HL-60 (cell line): Measurements from ENCODE around the gene SHF.

Source experiments
- DNase-seq, 2 experiments: peaks; one replicate each; pipeline ENCODE4 v3.0.0-alpha.2; 2010 to 2020; ENCODE audit warnings: low read depth in 1 of 2, low spot score in 1 of 2
- H3K27ac ChIP-seq: fragments of 250-450 bp; sonication (Bioruptor Pico); replicated peaks from 2 replicates; pipeline ENCODE4 v1.5.1; 2020; ENCODE audit warnings: mild to moderate bottlenecking, moderate library complexity
- H3K27me3 ChIP-seq: fragments of 250-450 bp; sonication (Bioruptor Pico); 2 replicates; pipeline ENCODE4 v1.5.1; 2021; ENCODE audit warnings: mild to moderate bottlenecking, moderate library complexity; ENCODE audit not compliant: insufficient read depth, poor library complexity, severe bottlenecking
- H3K4me3 ChIP-seq: replicated peaks from 2 replicates; pipeline ENCODE4 v1.5.1; 2011; ENCODE audit warnings: mild to moderate bottlenecking, control low read depth, low read length; ENCODE audit not compliant: insufficient read depth
- GABPA ChIP-seq: IDR thresholded peaks from 2 replicates; pipeline ENCODE4 v1.6.1; 2012; ENCODE audit warnings: low read depth
- POLR2AphosphoS5 ChIP-seq: IDR thresholded peaks from 2 replicates; pipeline ENCODE4 v1.6.1; 2012; ENCODE audit warnings: low read depth
- SPI1 ChIP-seq: IDR thresholded peaks from 2 replicates; pipeline ENCODE4 v1.6.1; 2012; ENCODE audit warnings: low read depth, mild to moderate bottlenecking, borderline replicate concordance
- TF ChIP-seq, protein P1 (sequence below): IDR thresholded peaks from 2 replicates; pipeline ENCODE4 v1.6.1; 2012; ENCODE audit warnings: low read depth; ENCODE audit not compliant: insufficient replicate concordance
- TF ChIP-seq, protein P2 (sequence below): IDR thresholded peaks from one replicate; pipeline ENCODE4 v1.5.1; 2011; ENCODE audit warnings: low read length, control low read depth, inconsistent platforms; ENCODE audit not compliant: insufficient read depth

SHF gene

DNA sequence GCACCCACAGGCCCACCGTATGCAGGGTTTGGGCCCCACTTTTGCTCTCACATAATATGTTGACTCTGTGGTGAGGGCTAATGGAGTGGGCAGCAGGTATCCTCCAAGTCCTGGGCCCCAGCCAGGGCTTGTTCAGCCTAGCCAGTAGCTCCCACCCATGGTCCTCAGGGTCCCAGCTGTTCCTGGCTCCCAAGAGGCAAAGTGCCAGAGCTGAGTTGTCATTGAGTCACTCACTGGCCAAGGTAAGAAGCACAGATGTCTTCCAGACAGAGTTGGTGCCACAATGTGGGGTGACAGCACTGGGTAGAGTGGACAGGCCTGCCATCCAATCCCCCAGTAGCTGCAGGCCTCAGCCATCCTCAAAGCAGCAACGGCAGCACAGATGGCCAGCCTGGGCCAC lies 4.3 kb downstream of the SHF start:
- Histone ChIP-seq H3K27ac (no peak overlapping the region), H3K27me3 (peaks cover 12% of the 10 kb centered on the region), H3K4me3 (no peak overlapping the region)
- TF ChIP-seq SPI1 (no peak), POLR2AphosphoS5 (no peak), GABPA (no peak)
- TF ChIP-seq, protein P1, sequence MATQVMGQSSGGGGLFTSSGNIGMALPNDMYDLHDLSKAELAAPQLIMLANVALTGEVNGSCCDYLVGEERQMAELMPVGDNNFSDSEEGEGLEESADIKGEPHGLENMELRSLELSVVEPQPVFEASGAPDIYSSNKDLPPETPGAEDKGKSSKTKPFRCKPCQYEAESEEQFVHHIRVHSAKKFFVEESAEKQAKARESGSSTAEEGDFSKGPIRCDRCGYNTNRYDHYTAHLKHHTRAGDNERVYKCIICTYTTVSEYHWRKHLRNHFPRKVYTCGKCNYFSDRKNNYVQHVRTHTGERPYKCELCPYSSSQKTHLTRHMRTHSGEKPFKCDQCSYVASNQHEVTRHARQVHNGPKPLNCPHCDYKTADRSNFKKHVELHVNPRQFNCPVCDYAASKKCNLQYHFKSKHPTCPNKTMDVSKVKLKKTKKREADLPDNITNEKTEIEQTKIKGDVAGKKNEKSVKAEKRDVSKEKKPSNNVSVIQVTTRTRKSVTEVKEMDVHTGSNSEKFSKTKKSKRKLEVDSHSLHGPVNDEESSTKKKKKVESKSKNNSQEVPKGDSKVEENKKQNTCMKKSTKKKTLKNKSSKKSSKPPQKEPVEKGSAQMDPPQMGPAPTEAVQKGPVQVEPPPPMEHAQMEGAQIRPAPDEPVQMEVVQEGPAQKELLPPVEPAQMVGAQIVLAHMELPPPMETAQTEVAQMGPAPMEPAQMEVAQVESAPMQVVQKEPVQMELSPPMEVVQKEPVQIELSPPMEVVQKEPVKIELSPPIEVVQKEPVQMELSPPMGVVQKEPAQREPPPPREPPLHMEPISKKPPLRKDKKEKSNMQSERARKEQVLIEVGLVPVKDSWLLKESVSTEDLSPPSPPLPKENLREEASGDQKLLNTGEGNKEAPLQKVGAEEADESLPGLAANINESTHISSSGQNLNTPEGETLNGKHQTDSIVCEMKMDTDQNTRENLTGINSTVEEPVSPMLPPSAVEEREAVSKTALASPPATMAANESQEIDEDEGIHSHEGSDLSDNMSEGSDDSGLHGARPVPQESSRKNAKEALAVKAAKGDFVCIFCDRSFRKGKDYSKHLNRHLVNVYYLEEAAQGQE = no peak
- TF ChIP-seq, protein P2, sequence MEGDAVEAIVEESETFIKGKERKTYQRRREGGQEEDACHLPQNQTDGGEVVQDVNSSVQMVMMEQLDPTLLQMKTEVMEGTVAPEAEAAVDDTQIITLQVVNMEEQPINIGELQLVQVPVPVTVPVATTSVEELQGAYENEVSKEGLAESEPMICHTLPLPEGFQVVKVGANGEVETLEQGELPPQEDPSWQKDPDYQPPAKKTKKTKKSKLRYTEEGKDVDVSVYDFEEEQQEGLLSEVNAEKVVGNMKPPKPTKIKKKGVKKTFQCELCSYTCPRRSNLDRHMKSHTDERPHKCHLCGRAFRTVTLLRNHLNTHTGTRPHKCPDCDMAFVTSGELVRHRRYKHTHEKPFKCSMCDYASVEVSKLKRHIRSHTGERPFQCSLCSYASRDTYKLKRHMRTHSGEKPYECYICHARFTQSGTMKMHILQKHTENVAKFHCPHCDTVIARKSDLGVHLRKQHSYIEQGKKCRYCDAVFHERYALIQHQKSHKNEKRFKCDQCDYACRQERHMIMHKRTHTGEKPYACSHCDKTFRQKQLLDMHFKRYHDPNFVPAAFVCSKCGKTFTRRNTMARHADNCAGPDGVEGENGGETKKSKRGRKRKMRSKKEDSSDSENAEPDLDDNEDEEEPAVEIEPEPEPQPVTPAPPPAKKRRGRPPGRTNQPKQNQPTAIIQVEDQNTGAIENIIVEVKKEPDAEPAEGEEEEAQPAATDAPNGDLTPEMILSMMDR = no peak
- no peak for DNase-seq

DNA sequence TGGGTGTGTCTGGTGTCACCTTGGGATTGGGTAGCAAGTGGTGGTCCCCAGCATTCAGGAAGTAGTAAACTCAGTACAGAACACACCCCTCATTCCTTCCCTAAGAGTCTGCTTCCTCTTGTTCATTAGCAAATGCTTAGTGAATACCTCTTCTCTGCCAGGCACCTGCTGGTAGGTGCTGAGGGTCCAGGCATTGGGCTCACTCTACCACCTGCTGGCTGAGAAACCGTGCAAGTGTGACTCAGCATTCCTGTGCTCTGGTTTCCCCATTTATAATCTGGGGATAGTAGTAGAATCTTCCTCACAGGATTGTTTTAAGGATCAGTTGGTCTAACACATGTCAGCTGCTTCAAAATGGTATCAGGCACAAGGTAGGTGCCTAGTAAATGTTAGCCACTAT lies 4.8 kb downstream of the SHF start:
- H3K27me3 ChIP-seq = peaks cover 7% of the 10 kb centered on the region
- no peak overlapping the region for H3K4me3 ChIP-seq
- TF ChIP-seq POLR2AphosphoS5 (no peak), SPI1 (peak; percentile 10; the same call in 1 of the 2 replicates)
- H3K27ac ChIP-seq = no peak overlapping the region
- no peak for DNase-seq

DNA sequence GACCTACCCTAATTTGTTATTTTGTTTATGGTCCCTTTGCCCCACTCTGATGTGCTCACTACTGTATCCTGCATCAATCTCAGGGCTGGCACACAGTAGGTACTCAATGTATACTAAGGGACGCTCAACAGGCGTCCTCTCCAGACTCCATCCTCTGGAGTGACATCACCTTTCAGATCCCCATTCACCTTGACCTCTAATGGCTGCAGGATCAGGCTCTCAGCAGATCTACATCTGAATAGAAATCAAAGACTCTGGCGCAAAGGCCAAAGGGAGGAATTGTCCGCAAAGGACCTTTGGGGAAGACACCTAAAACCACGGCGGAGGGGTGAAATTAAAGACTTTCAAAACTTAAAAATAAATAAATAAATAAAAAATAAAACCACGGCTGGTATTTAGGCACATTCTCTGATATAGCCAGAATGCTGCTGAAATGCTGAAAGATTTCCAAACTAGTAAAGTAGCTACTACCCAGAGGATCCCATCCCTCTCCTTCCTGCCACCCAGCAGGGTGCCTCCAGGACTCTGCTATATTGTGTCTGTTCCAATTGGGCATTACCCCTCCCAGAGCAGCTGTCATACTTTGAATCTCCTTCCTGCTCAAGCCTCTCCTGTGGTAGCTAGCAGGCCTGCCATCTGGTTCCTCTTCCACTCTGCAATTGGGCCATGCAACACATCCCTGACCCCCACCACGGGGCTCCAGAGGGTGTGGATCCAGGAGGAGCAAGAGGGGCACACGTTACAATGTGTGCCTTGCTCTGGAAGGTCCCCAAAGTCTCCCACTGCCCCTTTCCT lies 6.1 kb downstream of the SHF start:
- Histone ChIP-seq H3K27me3 (peaks cover 2% of the 10 kb centered on the region), H3K4me3 (no peak overlapping the region), H3K27ac (no peak overlapping the region)
- TF ChIP-seq POLR2AphosphoS5 (no peak), GABPA (no peak), SPI1 (no peak)
- TF ChIP-seq, protein P2 = no peak
- TF ChIP-seq, protein P1 = no peak
- DNase-seq = peak in 1 of 2 experiments; percentile 47

DNA sequence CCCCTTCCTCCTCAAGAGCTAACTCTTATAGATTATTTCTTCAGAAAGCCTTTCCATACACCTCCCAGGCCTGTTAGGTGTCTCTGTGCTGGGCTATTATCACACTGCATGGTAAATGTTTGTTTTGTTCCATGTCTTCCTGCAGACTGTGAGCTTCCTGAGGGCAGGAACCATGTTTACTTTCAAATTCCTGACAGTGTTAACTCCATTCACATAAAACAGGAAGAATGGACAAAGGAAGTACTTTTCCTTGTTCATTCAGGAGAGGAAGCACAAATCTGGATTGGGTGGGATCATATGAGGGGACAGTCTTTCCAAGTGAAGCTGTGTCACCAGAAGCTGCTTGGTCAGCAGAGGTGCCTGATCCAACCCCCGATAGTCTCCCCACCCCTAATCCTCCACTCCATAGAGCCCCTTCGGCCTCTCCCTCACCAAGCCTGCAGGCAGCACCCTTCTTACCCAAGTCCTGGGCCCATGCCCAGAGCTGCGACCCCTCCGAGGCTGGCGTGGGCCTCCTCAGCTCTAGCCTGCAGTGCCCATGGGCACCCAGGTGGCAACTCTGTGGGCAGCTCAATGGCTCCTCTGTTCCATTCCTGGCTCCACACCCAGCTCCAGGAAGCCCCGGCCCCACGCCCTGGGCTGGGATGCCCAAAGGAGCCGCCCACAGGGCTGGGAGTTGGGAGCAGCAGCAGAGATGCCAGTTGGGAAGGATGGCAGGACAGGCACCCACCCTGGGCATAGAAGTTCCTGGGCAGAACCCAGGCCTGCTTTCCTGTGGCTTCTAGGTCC lies 6.9 kb downstream of the SHF start:
- Histone ChIP-seq H3K27ac (no peak overlapping the region), H3K27me3 (no peaks in the 10 kb centered on the region), H3K4me3 (no peak overlapping the region)
- TF ChIP-seq POLR2AphosphoS5 = no peak
- TF ChIP-seq, protein P2 = no peak
- no peak for TF ChIP-seq GABPA
- TF ChIP-seq, protein P1 = no peak
- TF ChIP-seq SPI1 = no peak
- DNase-seq = no peak
